SKM-1 treated with dmso at 0.1 percent for 144 hours (cell line): Measurements from ENCODE around the gene CCNY.
"Not testable (repeated sequence)": the region's sequence is repeated elsewhere in the genome, so short reads cannot be mapped to it uniquely, and the experiment has no call there.

Experiments
- DNase-seq: peaks from one replicate; lab custom pipeline; 2025; ENCODE audit not compliant: unreplicated experiment; lab: John Stamatoyannopoulos, UW

CCNY gene

GRCh38 chr10:35400595-35401268 lies 64.4 kb downstream of the CCNY start:
- no peak for DNase-seq

- not testable (repeated sequence) for DNase-seq
Observed at GRCh38 chr10:35403491-35403890, 67.2 kb downstream of the CCNY start.

GRCh38 chr10:35404077-35404476 lies 67.8 kb downstream of the CCNY start:
- not testable (repeated sequence) for DNase-seq

- not testable (repeated sequence) for DNase-seq
Observed at GRCh38 chr10:35406003-35406630, 69.8 kb downstream of the CCNY start.

- DNase-seq = not testable (repeated sequence)
Observed at GRCh38 chr10:35407696-35408095, 71.4 kb downstream of the CCNY start.

- no peak for DNase-seq
Observed at GRCh38 chr10:35409094-35409582, 72.8 kb downstream of the CCNY start.

GRCh38 chr10:35409808-35410207 lies 73.5 kb downstream of the CCNY start:
- no peak for DNase-seq

GRCh38 chr10:35412003-35412723 lies 75.9 kb downstream of the CCNY start:
- no peak for DNase-seq

GRCh38 chr10:35412900-35413491 lies 76.7 kb downstream of the CCNY start:
- no peak for DNase-seq

- DNase-seq = no peak
Observed at GRCh38 chr10:35413985-35414861, 77.9 kb downstream of the CCNY start.

GRCh38 chr10:35415505-35415904 lies 79.2 kb downstream of the CCNY start:
- DNase-seq = no peak

- no peak for DNase-seq
Observed at GRCh38 chr10:35416619-35417312, 80.5 kb downstream of the CCNY start.

- no peak for DNase-seq
Observed at GRCh38 chr10:35417313-35417625, 81.0 kb downstream of the CCNY start.

GRCh38 chr10:35417795-35418194 lies 81.5 kb downstream of the CCNY start:
- no peak for DNase-seq

- not testable (repeated sequence) for DNase-seq
Observed at GRCh38 chr10:35418580-35418979, 82.3 kb downstream of the CCNY start.

GRCh38 chr10:35420044-35420443 lies 83.7 kb downstream of the CCNY start:
- no peak for DNase-seq

- DNase-seq = no peak
Observed at GRCh38 chr10:35420827-35421552, 84.7 kb downstream of the CCNY start.

GRCh38 chr10:35421553-35422178 lies 85.4 kb downstream of the CCNY start:
- no peak for DNase-seq

GRCh38 chr10:35422228-35422627 lies 85.9 kb downstream of the CCNY start:
- DNase-seq = no peak
